GM21381 (cell line): Measurements from ENCODE around the gene TCEAL5.
"Not testable (repeated sequence)": the region's sequence is repeated elsewhere in the genome, so short reads cannot be mapped to it uniquely, and the experiment has no call there.

Experiments used
- ATAC-seq: cut with Tn5 transposase; IDR thresholded peaks from one replicate; pipeline ENCODE4 v1.9.1; 2021; ENCODE audit warnings: mild to moderate bottlenecking, moderate library complexity; ENCODE audit not compliant: unreplicated experiment

The TCEAL5 gene

GRCh38 chrX:103235608-103236007 is 40.9 kb downstream of the TCEAL5 start:
- ATAC-seq = not testable (repeated sequence)

GRCh38 chrX:103234869-103235268 is 41.7 kb downstream of the TCEAL5 start:
- no peak for ATAC-seq

- no peak for ATAC-seq
Measured at GRCh38 chrX:103233263-103233662, 43.3 kb downstream of the TCEAL5 start.

GRCh38 chrX:103225918-103226317 is 50.6 kb downstream of the TCEAL5 start:
- not testable (repeated sequence) for ATAC-seq
